HS-27A (cell line): ENCODE data around the gene RCBTB1.

Source experiments
- DNase-seq: peaks from one replicate; pipeline ENCODE4 v3.0.0-alpha.2; 2012; ENCODE audit warnings: low read depth, missing footprints

RCBTB1 gene

GRCh38 chr13:49559006-49559405, 26.4 kb downstream of the RCBTB1 start:
- no peak for DNase-seq

- DNase-seq: no peak
Observed at GRCh38 chr13:49554387-49554786, 31.0 kb downstream of the RCBTB1 start.

GRCh38 chr13:49553888-49554287, 31.5 kb downstream of the RCBTB1 start:
- no peak for DNase-seq

GRCh38 chr13:49550942-49551644, 34.3 kb downstream of the RCBTB1 start:
- no peak for DNase-seq

- DNase-seq: no peak
Observed at GRCh38 chr13:49549289-49549688, 36.1 kb downstream of the RCBTB1 start.

GRCh38 chr13:49546561-49546960, 38.8 kb downstream of the RCBTB1 start:
- DNase-seq: no peak

- no peak for DNase-seq
Observed at GRCh38 chr13:49545661-49546060, 39.7 kb downstream of the RCBTB1 start.

GRCh38 chr13:49543656-49544055, 41.7 kb downstream of the RCBTB1 start:
- no peak for DNase-seq

- DNase-seq: no peak
Observed at GRCh38 chr13:49540552-49540951, 44.8 kb downstream of the RCBTB1 start.

GRCh38 chr13:49539746-49540145, 45.6 kb downstream of the RCBTB1 start:
- DNase-seq: no peak

- no peak for DNase-seq
Observed at GRCh38 chr13:49539313-49539712, 46.0 kb downstream of the RCBTB1 start.

- no peak for DNase-seq
Observed at GRCh38 chr13:49538404-49538803, 47.0 kb downstream of the RCBTB1 start.

- no peak for DNase-seq
Observed at GRCh38 chr13:49536144-49536873, 49.0 kb downstream of the RCBTB1 start.

GRCh38 chr13:49533591-49534269, 51.6 kb downstream of the RCBTB1 start:
- no peak for DNase-seq

GRCh38 chr13:49533011-49533410, 52.3 kb downstream of the RCBTB1 start:
- no peak for DNase-seq

GRCh38 chr13:49532593-49532992, 52.8 kb downstream of the RCBTB1 start:
- DNase-seq: no peak

- DNase-seq: no peak
Observed at GRCh38 chr13:49530457-49530856, 54.9 kb downstream of the RCBTB1 start.

- DNase-seq: no peak
Observed at GRCh38 chr13:49528161-49528560, 57.2 kb downstream of the RCBTB1 start.

GRCh38 chr13:49527123-49527522, 58.2 kb downstream of the RCBTB1 start:
- no peak for DNase-seq

GRCh38 chr13:49524740-49525501, 60.4 kb downstream of the RCBTB1 start:
- no peak for DNase-seq

- DNase-seq: no peak
Observed at GRCh38 chr13:49521224-49521623, 64.1 kb downstream of the RCBTB1 start.

- DNase-seq: no peak
Observed at GRCh38 chr13:49517461-49517860, 67.9 kb downstream of the RCBTB1 start.
